Activated T-helper 2 cell treated with anti-CD3 and anti-CD28 coated beads, Interferon-gamma antibody, Interleukin-2, Interleukin-4, amounts not matched to agents 10 μg/mL and 5 μg/mL and 100 μg/mL, durations not matched to agents 14 hours and 24 hours and 36 hours (primary cell): ENCODE results near the gene FGGY. TPM values are rescaled to one million over a fixed set of nuclear protein-coding genes. Genes with fewer than 3 reads are reported as not detected.
"Not testable (repeated sequence)": the region's sequence is repeated elsewhere in the genome, so short reads cannot be mapped to it uniquely, and the experiment has no call there.

Source experiments
- DNase-seq: peaks from one replicate; pipeline ENCODE4 v3.0.0; 2021; ENCODE audit warnings: low spot score
- H3K27ac Mint-ChIP-seq: one replicate; pipeline ENCODE4 v1.8.0; 2021; ENCODE audit warnings: mixed read lengths
- H3K27me3 Mint-ChIP-seq: one replicate; pipeline ENCODE4 v1.8.0; 2021; ENCODE audit warnings: low read depth, mixed read lengths
- H3K36me3 Mint-ChIP-seq: one replicate; pipeline ENCODE4 v1.8.0; 2021; ENCODE audit warnings: low read depth, mixed read lengths
- H3K4me1 Mint-ChIP-seq: one replicate; pipeline ENCODE4 v1.8.0; 2021; ENCODE audit warnings: low read depth, mixed read lengths
- H3K4me3 Mint-ChIP-seq: one replicate; pipeline ENCODE4 v1.8.0; 2021; ENCODE audit warnings: low read depth, mild to moderate bottlenecking, moderate library complexity, mixed read lengths
- H3K9me3 Mint-ChIP-seq: one replicate; pipeline ENCODE4 v1.8.0; 2021; ENCODE audit warnings: mixed read lengths
- intact Hi-C: fragments of 100-400 bp; cut with micrococcal nuclease; formaldehyde crosslinking; loops from one replicate; pipeline ENCODE4 v1.15.1; 2023
- total RNA-seq: library from RNA; stranded (reverse); gene quantifications from 2 replicates; pipeline ENCODE4 v1.2.3, GENCODE V29; 2022

Gene FGGY
- total RNA-seq, 1 donor from 2014 or later, result 10.5 TPM

DNA sequence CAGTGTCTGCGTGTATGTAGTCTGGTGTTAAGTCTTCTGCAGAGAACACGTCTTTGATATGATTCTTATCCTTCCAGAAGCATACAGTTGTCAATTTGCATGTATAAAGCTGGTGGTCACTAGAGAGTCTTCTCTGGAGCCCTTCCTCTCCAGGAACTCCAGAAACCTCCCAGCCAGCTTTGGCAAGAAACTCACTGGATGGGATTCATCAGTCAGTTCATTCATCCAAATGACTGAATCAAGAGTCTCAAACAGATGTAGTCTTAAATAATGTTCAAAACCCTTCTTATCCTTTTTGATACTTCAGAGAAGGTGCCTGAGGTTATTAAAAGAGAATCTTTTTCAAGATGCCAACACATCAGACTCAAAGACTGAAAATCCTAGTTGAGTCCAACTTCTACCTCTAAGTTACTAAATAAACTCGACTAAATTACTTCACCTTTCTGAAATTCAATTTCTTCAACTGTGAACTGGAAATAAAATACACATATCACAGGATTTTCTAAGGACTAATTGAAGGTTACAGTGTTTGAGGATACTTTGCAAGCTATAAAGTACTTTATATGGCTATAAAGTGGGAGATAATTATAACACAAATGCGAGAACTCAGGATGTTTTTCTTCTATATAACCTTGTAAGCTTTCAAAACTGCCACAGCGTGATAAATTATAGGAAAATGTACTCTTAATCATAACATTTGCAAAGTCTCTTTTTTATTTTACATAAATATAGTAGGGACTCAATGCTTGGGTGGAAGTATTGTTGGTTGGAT is 252.4 kb downstream of the FGGY start:
- Mint-ChIP-seq H3K36me3 (no peaks in the 10 kb centered on the region), H3K4me3 (no peak overlapping the region), H3K9me3 (no peaks in the 10 kb centered on the region)

DNA sequence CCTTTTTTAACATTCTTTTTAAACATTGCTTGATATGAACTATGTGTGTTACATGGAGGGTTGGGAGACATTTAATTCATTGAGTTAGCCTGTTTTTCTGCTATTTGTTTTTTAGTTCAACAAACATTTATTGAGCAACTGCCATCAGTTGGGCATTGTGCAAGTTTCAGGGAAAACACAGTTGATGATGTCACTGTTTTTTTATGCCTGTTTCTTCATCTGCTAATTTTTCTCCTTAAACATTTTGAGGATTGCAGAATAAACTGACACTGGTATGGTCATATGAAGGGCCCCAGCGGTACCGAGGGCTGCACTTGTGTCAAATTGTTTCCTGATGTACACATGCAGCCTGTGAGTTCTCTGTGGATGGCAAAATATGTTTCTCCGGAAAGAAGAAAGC is 253.0 kb downstream of the FGGY start:
- H3K4me3 Mint-ChIP-seq, result no peak overlapping the region
- H3K27me3 Mint-ChIP-seq, result no peaks in the 10 kb centered on the region
- no peak overlapping the region for H3K27ac Mint-ChIP-seq
- H3K9me3 Mint-ChIP-seq, result no peaks in the 10 kb centered on the region
- H3K4me1 Mint-ChIP-seq, result peaks cover 1% of the 10 kb centered on the region
- H3K36me3 Mint-ChIP-seq, result no peaks in the 10 kb centered on the region
- DNase-seq, result no peak
- intact Hi-C loops, result no loop called here

More for the DNA sequence above, 252.4 kb downstream of the FGGY start:
- H3K27ac Mint-ChIP-seq, result no peak overlapping the region
- DNase-seq, result no peak
- H3K4me1 Mint-ChIP-seq, result peaks cover 8% of the 10 kb centered on the region
- intact Hi-C loops, result no loop called here
- no peaks in the 10 kb centered on the region for H3K27me3 Mint-ChIP-seq

DNA sequence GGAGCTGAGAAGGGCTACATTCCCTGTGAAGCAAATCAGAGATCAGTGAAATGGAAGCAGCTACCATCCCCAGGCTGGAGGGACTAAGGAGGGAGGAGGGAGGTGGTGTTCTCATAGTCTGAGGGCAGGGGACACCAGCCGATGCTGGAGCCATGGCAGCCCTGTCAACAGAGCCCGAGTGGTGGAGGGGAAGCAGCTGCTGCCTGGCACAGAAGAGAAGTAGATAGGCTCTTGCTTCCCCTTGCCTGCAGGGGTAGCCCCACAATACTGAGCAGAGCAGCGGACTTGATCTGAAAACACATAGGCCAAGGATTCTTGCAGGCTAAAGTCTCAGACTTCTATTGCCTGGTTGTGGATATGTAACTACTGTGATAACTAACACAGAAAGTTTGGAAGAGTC is 255.1 kb downstream of the FGGY start:
- no peak for DNase-seq
- intact Hi-C loops, result no loop called here
- peaks cover 8% of the 10 kb centered on the region for H3K36me3 Mint-ChIP-seq
- no peak overlapping the region for H3K4me3 Mint-ChIP-seq
- H3K27me3 Mint-ChIP-seq, result no peaks in the 10 kb centered on the region
- H3K27ac Mint-ChIP-seq, result no peak overlapping the region
- H3K9me3 Mint-ChIP-seq, result no peaks in the 10 kb centered on the region
- H3K4me1 Mint-ChIP-seq, result no peaks in the 10 kb centered on the region

DNA sequence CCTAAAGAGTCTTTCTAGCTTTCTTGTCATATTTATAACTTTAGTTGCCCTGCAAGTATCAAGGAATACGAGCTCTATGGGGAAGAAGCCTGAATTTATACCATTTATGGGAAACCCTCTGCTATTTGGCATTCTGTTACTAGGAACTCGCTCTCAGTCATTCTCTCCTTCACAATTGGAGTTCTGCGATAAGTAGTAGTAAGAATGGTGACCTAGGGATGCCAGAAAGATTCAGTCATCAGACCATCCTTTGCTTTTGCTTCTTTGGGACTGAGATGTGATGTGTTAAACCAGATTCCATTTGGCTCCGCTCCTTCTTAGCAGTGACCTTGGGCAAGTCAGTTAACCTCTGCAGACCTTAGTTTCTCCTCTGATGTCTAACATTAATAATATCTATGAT is 256.5 kb downstream of the FGGY start:
- Mint-ChIP-seq H3K27ac (no peak overlapping the region), H3K36me3 (peaks cover 18% of the 10 kb centered on the region), H3K9me3 (peaks cover 12% of the 10 kb centered on the region), H3K4me3 (no peak overlapping the region), H3K27me3 (no peaks in the 10 kb centered on the region), H3K4me1 (no peaks in the 10 kb centered on the region)
- DNase-seq, result no peak
- intact Hi-C loops, result no loop called here

DNA sequence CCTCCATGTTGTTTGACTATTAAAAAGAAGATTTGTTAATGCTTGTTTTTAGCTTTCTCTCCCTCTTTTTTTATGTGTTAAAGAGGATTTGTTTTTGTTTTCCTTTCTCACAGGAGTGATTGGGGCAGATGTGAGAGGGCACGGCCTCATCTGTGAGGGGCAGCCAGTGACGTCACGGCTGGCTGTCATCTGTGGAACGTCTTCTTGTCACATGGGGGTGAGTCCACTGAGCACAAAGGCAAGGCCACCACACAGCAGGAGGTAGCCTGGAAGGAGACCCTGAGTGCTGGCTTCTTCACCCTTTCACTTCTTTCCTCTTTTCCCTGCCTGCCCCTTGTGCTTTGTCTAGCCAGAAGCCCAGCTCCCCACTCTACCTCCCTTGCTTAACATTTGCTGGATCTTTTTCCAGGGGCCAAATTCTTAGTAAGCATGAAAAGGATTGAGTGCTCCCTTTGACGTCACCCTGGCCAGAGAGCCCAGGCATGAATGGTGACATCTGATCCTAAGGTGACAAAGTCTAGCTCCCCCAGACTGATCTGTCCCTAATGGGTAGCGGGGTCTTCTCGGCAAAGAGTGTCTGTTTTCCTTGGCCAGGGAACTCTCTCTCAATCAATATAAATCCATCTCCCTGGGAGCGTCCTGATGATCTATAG is 257.2 kb downstream of the FGGY start:
- Mint-ChIP-seq H3K9me3 (peaks cover 18% of the 10 kb centered on the region), H3K4me3 (no peak overlapping the region), H3K27ac (no peak overlapping the region), H3K36me3 (peaks cover 23% of the 10 kb centered on the region), H3K4me1 (no peaks in the 10 kb centered on the region), H3K27me3 (no peaks in the 10 kb centered on the region)
- no peak for DNase-seq
- intact Hi-C loops, result no loop called here

DNA sequence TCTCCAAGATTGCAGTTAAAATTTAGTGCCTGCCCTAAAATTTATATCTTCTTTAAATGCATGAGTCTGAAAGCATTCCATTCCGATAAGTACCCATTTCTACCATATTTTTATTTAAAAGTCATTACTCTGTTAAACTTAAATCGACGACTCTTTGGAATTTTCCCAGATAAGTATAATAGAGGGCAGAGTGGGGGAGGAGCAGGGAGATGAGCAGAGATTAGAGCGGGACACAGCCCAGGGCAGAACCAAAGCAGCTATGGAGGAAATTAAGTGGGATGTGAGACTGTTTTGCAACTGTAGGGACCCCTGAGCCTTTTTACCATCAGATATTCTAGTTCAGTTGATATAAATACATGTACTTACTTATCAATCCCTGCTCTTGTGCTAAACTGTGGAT is 257.9 kb downstream of the FGGY start:
- peaks cover 18% of the 10 kb centered on the region for H3K9me3 Mint-ChIP-seq
- DNase-seq, result no peak
- intact Hi-C loops, result no loop called here
- H3K36me3 Mint-ChIP-seq, result peaks cover 23% of the 10 kb centered on the region
- no peak overlapping the region for H3K4me3 Mint-ChIP-seq
- H3K4me1 Mint-ChIP-seq, result no peaks in the 10 kb centered on the region
- no peak overlapping the region for H3K27ac Mint-ChIP-seq
- no peaks in the 10 kb centered on the region for H3K27me3 Mint-ChIP-seq

DNA sequence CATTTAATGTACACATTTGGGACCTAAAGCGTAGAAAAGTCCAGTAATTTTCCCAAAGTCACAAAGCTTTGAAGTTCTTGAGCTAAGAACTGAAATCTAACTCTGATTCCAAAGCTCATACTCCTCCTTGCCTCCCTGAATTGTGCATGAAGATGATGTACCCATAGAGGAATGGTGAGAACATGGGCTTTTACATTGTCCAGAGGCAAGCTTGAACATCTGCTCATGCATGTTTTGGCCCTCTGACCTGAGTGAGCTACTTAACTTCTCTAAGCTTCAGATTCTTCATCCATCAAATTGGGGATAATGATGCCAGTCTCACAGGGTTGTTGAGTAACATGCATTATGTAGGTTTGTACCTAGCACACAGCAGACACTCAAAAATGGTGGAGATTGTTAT is 259.5 kb downstream of the FGGY start:
- no peaks in the 10 kb centered on the region for H3K27me3 Mint-ChIP-seq
- intact Hi-C loops, result no loop called here
- H3K4me3 Mint-ChIP-seq, result no peak overlapping the region
- no peak overlapping the region for H3K27ac Mint-ChIP-seq
- H3K9me3 Mint-ChIP-seq, result peaks cover 18% of the 10 kb centered on the region
- H3K4me1 Mint-ChIP-seq, result peaks cover 8% of the 10 kb centered on the region
- H3K36me3 Mint-ChIP-seq, result peaks cover 23% of the 10 kb centered on the region
- DNase-seq, result no peak

DNA sequence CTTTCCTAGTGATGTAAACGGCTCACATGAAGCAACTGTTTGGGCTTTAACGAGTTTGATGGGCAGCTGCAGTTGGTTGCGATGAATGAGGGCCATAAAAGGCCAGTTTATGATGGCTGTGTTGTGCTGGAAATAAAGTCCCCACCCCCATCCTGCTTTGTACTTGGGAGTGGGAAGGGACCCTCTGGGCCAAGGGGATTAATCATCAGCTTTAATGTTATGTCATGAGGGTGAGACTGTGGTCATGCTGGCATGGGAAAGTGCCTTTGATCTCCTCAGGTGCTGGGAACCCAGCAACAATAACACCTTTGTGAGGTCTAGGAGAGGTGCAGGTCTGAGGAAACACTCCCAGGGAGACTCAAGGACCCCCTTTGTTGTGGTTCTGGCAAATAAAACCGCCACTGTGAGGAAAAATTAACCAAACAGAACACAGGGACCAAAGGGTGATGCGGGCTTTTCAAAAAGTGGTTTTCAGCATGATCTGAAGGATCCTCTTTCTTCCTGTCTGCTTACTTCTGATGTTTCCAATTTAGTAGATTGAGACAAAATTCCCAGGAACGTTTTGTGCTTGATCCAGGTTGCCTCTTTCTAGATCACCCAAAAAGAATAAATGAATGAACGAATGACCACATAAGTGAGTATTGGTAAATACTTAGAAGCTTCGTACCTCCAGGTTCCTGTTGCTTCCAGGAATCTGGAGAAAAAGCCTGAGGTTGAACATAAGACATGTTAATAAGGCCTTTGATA is 260.1 kb downstream of the FGGY start:
- H3K4me3 Mint-ChIP-seq, result no peak overlapping the region
- no peak overlapping the region for H3K27ac Mint-ChIP-seq
- H3K9me3 Mint-ChIP-seq, result peaks cover 18% of the 10 kb centered on the region
- peaks cover 8% of the 10 kb centered on the region for H3K4me1 Mint-ChIP-seq
- DNase-seq, result no peak
- H3K27me3 Mint-ChIP-seq, result no peaks in the 10 kb centered on the region
- peaks cover 23% of the 10 kb centered on the region for H3K36me3 Mint-ChIP-seq
- intact Hi-C loops, result no loop called here

DNA sequence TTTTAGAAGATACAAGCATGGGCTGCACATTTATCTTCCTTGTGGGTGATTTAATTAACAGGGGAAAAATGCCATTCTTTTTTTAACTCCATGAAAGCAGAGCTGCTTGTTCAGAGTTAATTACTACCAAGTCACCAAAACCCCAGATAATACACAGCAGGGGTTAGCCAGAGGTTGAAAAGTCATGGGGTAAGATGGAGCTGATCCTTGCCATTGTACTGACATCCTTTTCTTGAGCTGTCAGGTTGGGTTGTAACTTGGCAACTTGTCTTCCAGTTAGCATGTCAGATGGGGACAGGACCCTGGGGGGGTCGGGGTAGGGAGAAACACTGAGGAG is 260.6 kb downstream of the FGGY start:
- DNase-seq, result no peak
- no peak overlapping the region for H3K27ac Mint-ChIP-seq
- no peaks in the 10 kb centered on the region for H3K27me3 Mint-ChIP-seq
- intact Hi-C loops, result no loop called here
- peaks cover 18% of the 10 kb centered on the region for H3K9me3 Mint-ChIP-seq
- H3K36me3 Mint-ChIP-seq, result peaks cover 23% of the 10 kb centered on the region
- H3K4me3 Mint-ChIP-seq, result no peak overlapping the region
- peaks cover 8% of the 10 kb centered on the region for H3K4me1 Mint-ChIP-seq

DNA sequence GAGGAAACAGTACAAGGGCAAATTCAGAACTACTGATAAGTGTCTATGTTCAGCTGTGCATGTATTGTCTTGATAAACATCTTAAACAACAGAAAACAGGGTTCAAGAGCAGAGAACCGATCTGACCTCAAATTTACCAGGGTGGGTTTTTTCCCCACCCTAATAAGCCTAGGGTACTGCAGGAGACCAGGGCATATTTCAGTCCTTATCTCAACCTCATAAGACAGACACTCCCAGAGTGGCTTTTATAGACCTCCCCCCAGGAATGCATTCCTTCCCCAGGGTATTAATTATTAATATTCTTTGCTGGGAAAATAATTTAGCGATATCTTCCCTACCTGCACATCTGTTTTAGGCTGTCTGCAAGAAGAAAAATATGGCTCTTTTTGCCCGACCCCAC is 261.7 kb downstream of the FGGY start:
- H3K27me3 Mint-ChIP-seq, H3K27ac Mint-ChIP-seq, H3K4me1 Mint-ChIP-seq, H3K4me3 Mint-ChIP-seq, intact Hi-C loops, DNase-seq: not testable (repeated sequence)
- peaks cover 23% of the 10 kb centered on the region for H3K36me3 Mint-ChIP-seq
- H3K9me3 Mint-ChIP-seq, result peaks cover 18% of the 10 kb centered on the region

DNA sequence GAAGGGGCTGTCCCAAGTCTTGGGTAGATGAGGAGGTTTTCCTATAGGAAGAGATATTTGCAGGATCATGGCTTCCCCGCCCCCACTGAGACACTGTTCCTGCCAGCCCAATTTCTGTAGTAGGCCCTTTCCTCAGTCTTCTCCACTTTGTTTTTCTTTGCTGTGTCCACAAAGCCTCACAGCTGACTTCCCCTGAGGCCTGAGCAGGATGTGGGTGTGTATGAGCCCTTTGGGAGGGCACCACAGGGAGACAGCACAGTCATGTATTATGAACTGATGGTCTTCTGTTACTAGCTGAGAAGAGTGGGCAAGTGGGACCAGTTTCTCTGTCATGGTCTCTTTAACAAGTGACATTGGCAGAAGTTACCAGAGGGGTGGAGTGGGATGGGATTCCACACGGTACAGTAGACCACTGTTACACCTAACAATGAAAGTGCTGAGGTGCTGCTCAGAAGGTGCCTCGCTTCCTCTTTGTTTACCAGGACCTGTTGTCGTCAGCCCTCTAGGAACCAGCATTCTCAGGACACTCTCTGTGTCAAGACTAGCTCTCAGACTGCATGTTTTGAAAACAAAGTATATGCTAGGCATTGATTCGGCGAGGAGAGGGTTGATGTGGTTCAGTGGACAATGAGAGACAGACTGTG is 264.0 kb downstream of the FGGY start:
- H3K36me3 Mint-ChIP-seq, result peaks cover 23% of the 10 kb centered on the region
- DNase-seq, result no peak
- peaks cover 18% of the 10 kb centered on the region for H3K9me3 Mint-ChIP-seq
- no peaks in the 10 kb centered on the region for H3K27me3 Mint-ChIP-seq
- H3K4me1 Mint-ChIP-seq, result peaks cover 9% of the 10 kb centered on the region
- no peak overlapping the region for H3K27ac Mint-ChIP-seq
- intact Hi-C loops, result no loop called here
- no peak overlapping the region for H3K4me3 Mint-ChIP-seq

DNA sequence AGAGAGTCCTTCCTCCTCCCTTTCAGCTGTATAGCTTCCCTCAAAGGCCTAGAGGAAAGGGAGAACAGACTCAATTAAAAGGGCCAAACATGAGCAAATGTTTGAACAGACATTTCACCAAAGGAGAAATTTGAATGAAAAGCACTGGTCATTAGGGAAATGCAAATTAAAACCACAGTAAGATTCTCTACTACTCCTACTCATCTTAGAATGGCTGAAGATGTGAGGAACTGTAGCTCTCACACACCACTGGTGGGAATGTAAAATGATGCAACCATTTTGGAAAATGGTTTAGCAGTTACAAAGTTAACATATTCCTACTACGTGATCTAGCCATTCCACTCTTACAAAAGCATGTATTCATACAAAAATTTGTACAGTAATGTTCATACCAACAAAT is 264.9 kb downstream of the FGGY start:
- intact Hi-C loops, result no loop called here
- Mint-ChIP-seq H3K27me3 (peaks cover 2% of the 10 kb centered on the region), H3K9me3 (peaks cover 18% of the 10 kb centered on the region), H3K4me3 (no peak overlapping the region), H3K36me3 (peaks cover 17% of the 10 kb centered on the region), H3K27ac (no peak overlapping the region), H3K4me1 (peaks cover 18% of the 10 kb centered on the region)
- DNase-seq, result no peak
